BLaER1 (cell line): ENCODE results near the gene MTREX.

ENCODE experiments used
- H3K27ac ChIP-seq: shearing (Covaris generic); formaldehyde crosslinking; 2 replicates; pipeline ENCODE4 v1.8.1; 2022
- H3K27me3 ChIP-seq: shearing (Covaris generic); formaldehyde crosslinking; 2 replicates; pipeline ENCODE4 v1.8.1; 2022
- H3K36me3 ChIP-seq: shearing (Covaris generic); formaldehyde crosslinking; 2 replicates; pipeline ENCODE4 v1.8.1; 2022
- H3K4me1 ChIP-seq: shearing (Covaris generic); formaldehyde crosslinking; 2 replicates; pipeline ENCODE4 v1.8.1; 2022
- H3K4me2 ChIP-seq: shearing (Covaris generic); formaldehyde crosslinking; 2 replicates; pipeline ENCODE4 v1.8.1; 2022
- H3K4me3 ChIP-seq: shearing (Covaris generic); formaldehyde crosslinking; 2 replicates; pipeline ENCODE4 v1.8.1; 2022
- H3K9ac ChIP-seq: shearing (Covaris generic); formaldehyde crosslinking; 2 replicates; pipeline ENCODE4 v1.8.1; 2022
- H3K9me3 ChIP-seq: shearing (Covaris generic); formaldehyde crosslinking; 2 replicates; pipeline ENCODE4 v1.8.1; 2022
- H4K20me1 ChIP-seq: shearing (Covaris generic); formaldehyde crosslinking; 2 replicates; pipeline ENCODE4 v1.8.1; 2022
- Cebpa-rat ChIP-seq: shearing (Covaris generic); IDR thresholded peaks from 2 replicates; pipeline ENCODE4 v1.8.1; 2022

The MTREX gene

DNA sequence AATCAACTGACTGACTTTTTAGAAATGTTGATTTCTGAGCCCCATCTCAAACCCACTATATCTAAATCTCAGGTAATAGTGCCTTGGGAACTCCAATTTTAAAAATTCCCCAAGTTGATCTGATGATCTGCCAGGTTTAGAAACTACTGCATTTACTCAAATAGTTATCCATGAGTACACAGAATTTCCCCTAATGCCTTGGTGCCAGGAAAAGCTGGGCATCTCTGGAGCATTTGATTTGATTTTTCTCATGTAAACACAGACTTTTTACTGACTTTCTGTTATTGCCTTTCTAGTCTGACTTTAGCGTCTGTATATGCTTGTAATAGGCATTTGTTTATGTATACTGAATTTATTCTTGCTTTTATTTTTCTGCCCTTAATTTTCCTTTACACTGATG is 35.8 kb downstream of the MTREX start:
- Histone ChIP-seq H3K27ac (no peak overlapping the region), H3K9me3 (peaks cover 6% of the 10 kb centered on the region), H3K4me1 (no peaks in the 10 kb centered on the region), H3K36me3 (peaks cover 75% of the 10 kb centered on the region), H3K4me2 (no peak overlapping the region), H3K9ac (no peak overlapping the region), H4K20me1 (peaks cover 27% of the 10 kb centered on the region; the same call in 1 of the 2 replicates), H3K27me3 (no peaks in the 10 kb centered on the region), H3K4me3 (no peak overlapping the region)
- no peak for TF ChIP-seq Cebpa-rat

DNA sequence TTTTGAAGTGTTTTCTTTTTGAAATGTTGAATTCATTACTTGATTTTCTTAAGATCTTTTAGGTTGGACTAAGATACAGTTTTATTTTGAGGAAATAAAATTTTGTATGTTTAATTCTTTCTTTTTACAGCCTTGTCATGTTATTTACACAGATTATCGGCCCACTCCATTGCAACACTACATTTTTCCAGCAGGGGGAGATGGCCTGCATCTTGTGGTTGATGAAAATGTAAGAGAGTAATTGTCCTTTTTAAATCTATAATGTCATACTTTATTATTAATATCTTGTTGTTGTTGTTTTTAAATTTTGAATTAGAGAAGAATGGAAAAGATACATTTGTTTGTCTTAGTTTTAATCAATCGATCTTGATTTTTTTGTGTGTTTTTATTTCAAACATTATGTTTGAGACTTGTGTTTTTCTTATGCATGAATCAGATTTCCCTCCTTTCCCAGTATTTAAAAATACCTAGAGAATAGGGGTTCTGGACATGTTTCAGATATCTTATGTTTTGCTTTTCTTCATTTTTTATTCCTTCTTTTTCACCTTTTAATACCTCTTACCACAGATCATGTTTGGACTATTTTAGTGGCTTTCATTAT is 36.7 kb downstream of the MTREX start:
- no peak overlapping the region for H3K4me3 ChIP-seq
- H4K20me1 ChIP-seq = peaks cover 18% of the 10 kb centered on the region; the same call in 1 of the 2 replicates
- TF ChIP-seq Cebpa-rat = no peak
- no peak overlapping the region for H3K27ac ChIP-seq
- no peak overlapping the region for H3K4me2 ChIP-seq
- H3K27me3 ChIP-seq = no peaks in the 10 kb centered on the region
- no peaks in the 10 kb centered on the region for H3K4me1 ChIP-seq
- H3K9me3 ChIP-seq = peaks cover 6% of the 10 kb centered on the region
- no peak overlapping the region for H3K9ac ChIP-seq
- H3K36me3 ChIP-seq = peaks cover 79% of the 10 kb centered on the region

DNA sequence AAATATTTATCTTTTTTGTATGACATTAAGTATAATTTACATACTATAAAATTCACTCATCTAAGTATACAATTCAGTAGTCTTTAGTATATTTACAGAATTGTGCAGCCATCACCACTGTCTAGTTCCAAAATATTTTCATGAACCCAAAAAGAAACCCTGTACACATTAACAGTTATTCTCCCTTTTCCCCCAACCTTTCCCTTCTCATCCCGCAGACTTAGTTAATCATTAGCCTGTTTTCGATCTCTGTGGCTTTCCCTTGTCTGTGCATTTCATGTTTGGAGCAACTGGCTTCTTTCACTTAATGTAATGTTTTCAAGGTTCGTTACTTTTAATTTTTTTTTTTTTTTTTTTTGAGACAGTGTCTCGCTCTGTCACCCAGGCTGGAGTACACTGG is 37.5 kb downstream of the MTREX start:
- H3K27ac ChIP-seq = no peak overlapping the region
- peaks cover 87% of the 10 kb centered on the region for H3K36me3 ChIP-seq
- no peaks in the 10 kb centered on the region for H3K27me3 ChIP-seq
- H3K4me2 ChIP-seq = no peak overlapping the region
- H3K9me3 ChIP-seq = peaks cover 6% of the 10 kb centered on the region
- no peak overlapping the region for H3K4me3 ChIP-seq
- H3K4me1 ChIP-seq = no peaks in the 10 kb centered on the region
- H3K9ac ChIP-seq = no peak overlapping the region
- TF ChIP-seq Cebpa-rat = no peak
- peaks cover 13% of the 10 kb centered on the region; the same call in 1 of the 2 replicates for H4K20me1 ChIP-seq

DNA sequence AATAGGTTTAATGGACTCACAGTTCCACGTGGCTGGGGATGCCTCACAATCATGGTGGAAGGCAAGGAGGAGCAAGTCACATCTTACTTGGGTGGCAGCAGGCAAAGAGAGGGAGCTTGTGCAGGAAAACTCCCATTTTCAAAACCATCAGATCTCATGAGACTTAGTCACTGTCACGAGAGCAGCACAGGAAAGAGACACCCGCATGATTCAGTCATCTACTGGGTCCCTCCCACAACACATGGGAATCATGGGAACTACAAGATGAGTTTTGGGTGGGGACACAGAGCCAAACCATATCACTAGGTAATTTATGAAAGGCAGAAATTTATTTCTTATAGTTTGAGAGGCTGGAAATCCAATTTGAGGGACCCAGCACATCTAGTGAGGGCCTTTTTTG is 40.0 kb downstream of the MTREX start:
- Histone ChIP-seq H3K4me3 (no peak overlapping the region), H3K9me3 (peaks cover 6% of the 10 kb centered on the region), H3K4me1 (no peaks in the 10 kb centered on the region), H3K4me2 (no peak overlapping the region), H3K9ac (no peak overlapping the region), H4K20me1 (peaks cover 13% of the 10 kb centered on the region; the same call in 1 of the 2 replicates), H3K27me3 (no peaks in the 10 kb centered on the region), H3K36me3 (peaks cover 80% of the 10 kb centered on the region), H3K27ac (no peak overlapping the region)
- no peak for TF ChIP-seq Cebpa-rat

DNA sequence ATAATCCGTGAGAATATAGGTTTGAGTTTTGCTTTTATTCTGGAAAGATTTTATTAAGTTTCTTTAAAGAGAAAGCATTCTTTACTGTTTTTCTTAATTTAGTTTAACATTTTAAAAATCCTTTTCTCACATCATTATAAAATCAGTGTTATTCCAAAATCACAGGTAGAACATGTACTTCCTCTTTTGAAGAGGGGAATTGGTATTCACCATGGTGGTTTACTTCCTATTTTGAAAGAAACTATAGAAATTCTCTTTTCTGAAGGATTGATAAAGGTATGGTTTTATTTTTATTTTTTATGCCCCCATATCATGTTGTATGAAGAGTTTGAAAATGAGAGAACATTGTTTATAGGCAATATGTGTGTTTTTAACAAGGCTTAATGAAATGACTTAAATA is 43.0 kb downstream of the MTREX start:
- TF ChIP-seq Cebpa-rat = no peak
- peaks cover 88% of the 10 kb centered on the region for H3K36me3 ChIP-seq

DNA sequence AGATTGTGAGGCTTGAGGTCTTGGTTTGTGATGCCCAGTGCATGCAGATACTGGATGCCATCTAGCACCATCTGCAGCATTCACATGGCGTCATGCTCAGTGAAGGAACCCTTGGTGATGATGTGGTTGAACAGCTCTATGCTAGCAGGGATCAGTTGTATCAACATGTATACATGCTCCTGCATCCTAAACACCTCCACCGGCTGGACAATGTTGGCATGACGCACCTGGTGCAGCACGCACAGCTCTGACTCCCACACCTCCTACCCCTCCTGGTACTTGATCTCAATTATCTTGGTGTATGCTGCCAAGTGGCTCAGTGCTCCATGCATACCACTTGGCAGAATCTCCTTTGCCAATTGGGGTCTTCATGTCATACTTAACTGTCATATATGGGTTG is 49.1 kb downstream of the MTREX start:
- H3K4me3 ChIP-seq = no peak overlapping the region

More for the DNA sequence above, 43.0 kb downstream of the MTREX start:
- no peak overlapping the region for H3K27ac ChIP-seq
- H3K4me1 ChIP-seq = no peaks in the 10 kb centered on the region
- H4K20me1 ChIP-seq = 0 out of 2 replicates have a peak, but pooled peaks cover 8% of the 10 kb centered on the region
- H3K4me2 ChIP-seq = no peak overlapping the region
- H3K9me3 ChIP-seq = peaks cover 2% of the 10 kb centered on the region
- no peak overlapping the region for H3K4me3 ChIP-seq
- no peak overlapping the region for H3K9ac ChIP-seq
- no peaks in the 10 kb centered on the region for H3K27me3 ChIP-seq

DNA sequence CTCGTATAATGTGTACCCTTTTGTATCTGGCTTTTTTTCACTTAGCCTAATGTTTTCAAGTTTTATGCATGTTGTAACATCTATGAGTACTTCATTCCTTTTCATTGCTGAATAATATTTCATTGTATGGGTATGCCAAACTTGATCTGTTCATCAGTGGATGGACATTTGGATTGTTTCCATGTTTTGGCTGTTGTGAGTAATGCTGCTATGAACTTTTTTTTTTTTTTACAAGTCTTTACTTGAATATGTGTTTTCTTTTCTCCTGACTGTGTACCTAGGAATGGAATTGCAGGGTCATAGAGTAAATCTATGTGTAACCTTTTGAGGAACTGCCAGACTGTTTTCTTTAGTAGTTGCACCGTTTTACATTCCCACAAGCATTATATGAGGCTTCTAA is 52.4 kb downstream of the MTREX start:
- H3K27ac ChIP-seq = no peak overlapping the region
- peaks cover 21% of the 10 kb centered on the region; the same call in 1 of the 2 replicates for H4K20me1 ChIP-seq
- TF ChIP-seq Cebpa-rat = no peak
- H3K9ac ChIP-seq = no peak overlapping the region
- H3K4me1 ChIP-seq = no peaks in the 10 kb centered on the region
- no peak overlapping the region for H3K4me3 ChIP-seq
- H3K36me3 ChIP-seq = peaks cover 81% of the 10 kb centered on the region
- H3K4me2 ChIP-seq = no peak overlapping the region
- H3K27me3 ChIP-seq = no peaks in the 10 kb centered on the region
- H3K9me3 ChIP-seq = no peaks in the 10 kb centered on the region

More for the DNA sequence above, 49.1 kb downstream of the MTREX start:
- Histone ChIP-seq H3K4me2 (no peak overlapping the region), H3K27ac (no peak overlapping the region), H3K9me3 (no peaks in the 10 kb centered on the region), H3K9ac (no peak overlapping the region), H3K36me3 (peaks cover 85% of the 10 kb centered on the region), H3K27me3 (no peaks in the 10 kb centered on the region), H4K20me1 (peaks cover 24% of the 10 kb centered on the region; the same call in 1 of the 2 replicates), H3K4me1 (no peaks in the 10 kb centered on the region)
- TF ChIP-seq Cebpa-rat = no peak

DNA sequence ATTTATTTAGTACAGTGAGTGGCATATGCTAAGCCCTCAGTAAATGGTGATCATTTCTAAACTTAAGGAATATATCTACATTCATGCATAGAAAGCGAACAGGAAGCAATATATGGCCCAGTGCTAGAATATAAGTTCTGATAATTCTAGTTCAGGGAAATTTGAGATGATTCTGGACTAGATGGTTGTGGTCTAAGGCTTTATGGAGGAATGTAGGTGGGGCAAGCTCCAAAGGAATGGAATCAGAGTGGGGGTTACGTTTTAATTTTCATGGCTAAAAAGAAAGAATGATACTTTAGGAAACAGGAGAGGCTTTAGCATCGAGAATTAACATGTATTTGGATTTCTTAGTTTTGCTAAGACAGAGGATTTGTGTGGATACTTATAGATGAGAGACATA is 56.1 kb downstream of the MTREX start:
- H3K4me2 ChIP-seq = no peak overlapping the region
- H4K20me1 ChIP-seq = no peaks in the 10 kb centered on the region
- no peaks in the 10 kb centered on the region for H3K4me1 ChIP-seq
- H3K9me3 ChIP-seq = no peaks in the 10 kb centered on the region
- H3K27ac ChIP-seq = no peak overlapping the region
- no peaks in the 10 kb centered on the region for H3K27me3 ChIP-seq
- TF ChIP-seq Cebpa-rat = no peak
- peaks cover 80% of the 10 kb centered on the region for H3K36me3 ChIP-seq
- H3K4me3 ChIP-seq = no peak overlapping the region
- no peak overlapping the region for H3K9ac ChIP-seq

DNA sequence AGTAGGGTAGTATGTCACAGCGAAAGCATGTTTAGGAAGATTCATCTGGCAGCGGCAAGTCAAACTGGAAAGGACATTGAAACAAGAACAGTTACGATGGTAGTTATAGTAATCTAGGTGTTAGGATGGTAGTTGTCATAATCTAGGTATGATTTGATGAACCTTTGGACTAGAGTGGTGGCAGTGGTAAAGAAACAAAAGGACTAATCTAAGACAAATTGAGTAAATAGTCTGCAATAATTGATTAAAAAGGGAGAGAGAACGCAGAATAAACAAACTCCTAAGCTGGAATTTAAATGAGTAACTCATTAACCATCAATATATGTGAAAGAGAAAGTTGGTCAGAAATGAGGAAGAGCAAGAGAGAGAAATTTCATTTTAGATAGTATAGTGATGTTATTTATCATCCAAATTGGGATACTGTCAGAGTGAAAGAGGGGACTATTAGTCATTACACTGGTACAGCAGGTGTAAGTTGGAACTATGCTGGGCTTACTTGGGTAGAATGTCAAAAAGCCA is 56.8 kb downstream of the MTREX start:
- H3K9me3 ChIP-seq = no peaks in the 10 kb centered on the region
- H3K27me3 ChIP-seq = no peaks in the 10 kb centered on the region
- no peak overlapping the region for H3K9ac ChIP-seq
- H3K4me3 ChIP-seq = no peak overlapping the region
- TF ChIP-seq Cebpa-rat = no peak
- H3K36me3 ChIP-seq = peaks cover 78% of the 10 kb centered on the region
- no peaks in the 10 kb centered on the region for H4K20me1 ChIP-seq
- H3K4me1 ChIP-seq = no peaks in the 10 kb centered on the region
- H3K4me2 ChIP-seq = no peak overlapping the region
- H3K27ac ChIP-seq = no peak overlapping the region

DNA sequence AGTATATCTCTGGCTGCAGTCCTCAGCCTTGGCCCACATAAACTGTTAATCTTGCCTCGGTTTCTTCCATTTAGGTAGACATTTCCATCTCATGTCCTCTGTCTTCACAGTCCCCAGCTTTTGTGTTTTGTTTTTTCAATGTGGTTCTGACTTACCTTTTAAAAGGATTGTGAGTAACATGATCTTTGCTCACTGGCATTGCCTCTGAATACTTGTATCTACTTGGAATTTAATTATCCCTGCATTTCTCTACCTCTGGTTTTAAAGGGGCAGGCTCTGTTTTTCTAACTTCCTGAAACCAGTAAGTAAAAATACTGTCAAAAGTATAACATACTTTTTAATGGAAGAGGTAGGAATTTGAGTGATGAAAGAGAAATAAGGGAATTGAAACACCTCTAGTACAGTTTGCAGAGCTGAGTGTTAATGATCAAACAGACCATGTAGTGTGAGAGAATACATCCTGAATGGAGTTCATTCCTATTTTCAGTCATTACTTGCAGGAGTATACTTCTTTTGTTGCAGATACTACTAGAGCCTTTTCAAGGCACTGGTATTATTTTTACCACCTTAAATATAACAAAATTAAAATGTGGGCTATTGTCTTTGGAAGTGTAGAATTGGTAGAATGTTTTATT is 62.6 kb downstream of the MTREX start:
- no peak overlapping the region for H3K4me2 ChIP-seq

More for the DNA sequence above, 62.6 kb downstream of the MTREX start:
- Histone ChIP-seq H3K4me3 (no peak overlapping the region), H3K4me1 (no peaks in the 10 kb centered on the region), H3K27me3 (no peaks in the 10 kb centered on the region), H3K9me3 (peaks cover 45% of the 10 kb centered on the region), H3K36me3 (peaks cover 92% of the 10 kb centered on the region), H3K9ac (no peak overlapping the region), H4K20me1 (no peaks in the 10 kb centered on the region), H3K27ac (no peak overlapping the region)
- no peak for TF ChIP-seq Cebpa-rat
